Nephron progenitor cell (in vitro differentiated cells): ENCODE measurements around the gene CELF4.
"Not testable (repeated sequence)": the region's sequence is repeated elsewhere in the genome, so short reads cannot be mapped to it uniquely, and the experiment has no call there.

ENCODE experiments used
- DNase-seq: peaks from one replicate; pipeline ENCODE4 v3.0.0; 2021
- H3K27ac Mint-ChIP-seq: 2 replicates; pipeline ENCODE4 v1.8.0; 2021; ENCODE audit warnings: mild to moderate bottlenecking, moderate library complexity, mixed read lengths
- H3K27me3 Mint-ChIP-seq: 2 replicates; pipeline ENCODE4 v1.8.0; 2021; ENCODE audit warnings: mild to moderate bottlenecking, low read depth, mixed read lengths; ENCODE audit not compliant: poor library complexity
- H3K36me3 Mint-ChIP-seq: 2 replicates; pipeline ENCODE4 v1.8.0; 2021; ENCODE audit warnings: low read depth, mixed read lengths
- H3K4me1 Mint-ChIP-seq: 2 replicates; pipeline ENCODE4 v1.8.0; 2021; ENCODE audit warnings: mixed read lengths
- H3K4me3 Mint-ChIP-seq: 2 replicates; pipeline ENCODE4 v1.8.0; 2021; ENCODE audit warnings: mild to moderate bottlenecking, moderate library complexity, mixed read lengths
- H3K9me3 Mint-ChIP-seq: 2 replicates; pipeline ENCODE4 v1.8.0; 2021; ENCODE audit warnings: mild to moderate bottlenecking, moderate library complexity, mixed read lengths
- CTCF ChIP-seq: fragments of 200-600 bp; sonication (generic); IDR thresholded peaks from 2 replicates; pipeline ENCODE4 v1.5.0; 2021; ENCODE audit warnings: antibody characterized with exemption

CELF4 gene

DNA sequence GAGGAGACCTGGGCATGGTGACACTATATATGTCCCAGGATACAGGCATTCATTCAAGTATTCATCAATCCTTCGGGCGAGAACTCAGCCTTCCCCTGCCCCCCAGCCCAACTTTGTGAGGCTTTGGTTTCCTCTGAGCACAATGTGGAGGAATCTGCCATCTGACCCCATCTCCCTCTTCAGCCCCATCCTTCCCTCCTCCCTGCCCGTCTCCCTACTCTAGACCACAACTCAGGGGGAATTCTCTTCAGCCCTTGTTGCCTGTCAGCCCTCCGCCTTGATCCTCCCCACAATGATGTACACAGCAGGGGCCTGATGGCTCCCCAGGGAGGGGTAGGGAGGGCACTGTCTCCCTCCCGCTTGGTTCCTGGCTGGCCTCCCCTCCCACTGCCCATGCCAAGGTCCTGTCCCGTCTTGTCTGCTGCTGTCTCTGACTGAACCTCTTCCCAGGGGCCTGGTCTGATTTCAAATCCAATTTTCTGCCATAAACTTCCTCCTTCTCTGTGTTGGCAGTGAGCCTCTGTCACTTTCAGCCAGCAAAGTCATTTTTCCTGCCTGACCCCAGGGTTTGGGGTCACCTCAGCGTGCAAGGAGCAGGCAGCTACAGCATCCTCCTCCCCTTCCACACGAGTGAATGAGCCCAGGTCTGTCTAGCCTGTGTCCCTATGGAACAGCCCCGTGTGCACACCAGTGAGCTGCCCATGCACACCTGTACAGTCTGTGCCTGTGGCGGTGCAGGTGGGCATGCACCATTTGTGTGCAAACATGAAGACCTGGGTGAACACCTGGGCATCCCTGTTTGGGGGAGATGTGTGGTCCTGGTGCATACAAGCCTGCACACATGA, 197.3 kb downstream of the CELF4 start:
- no peaks in the 10 kb centered on the region for H3K36me3 Mint-ChIP-seq
- H3K27me3 Mint-ChIP-seq, result peaks cover 84% of the 10 kb centered on the region
- DNase-seq, result peak; percentile 17
- H3K27ac Mint-ChIP-seq, result peak overlapping the region; percentile 44
- peak overlapping the region; percentile 39 for H3K4me3 Mint-ChIP-seq
- H3K4me1 Mint-ChIP-seq, result peaks cover 30% of the 10 kb centered on the region
- H3K9me3 Mint-ChIP-seq, result no peaks in the 10 kb centered on the region
- no peak for TF ChIP-seq CTCF

GRCh38 chr18:37364237-37364636, 201.4 kb downstream of the CELF4 start:
- Mint-ChIP-seq H3K27me3 (peaks cover 94% of the 10 kb centered on the region), H3K27ac (no peak overlapping the region), H3K9me3 (no peaks in the 10 kb centered on the region), H3K36me3 (no peaks in the 10 kb centered on the region), H3K4me1 (peaks cover 37% of the 10 kb centered on the region), H3K4me3 (no peak overlapping the region)
- DNase-seq, result no peak
- TF ChIP-seq CTCF, result no peak

- peak; percentile 17 for DNase-seq
- no peak overlapping the region for H3K4me3 Mint-ChIP-seq
- no peaks in the 10 kb centered on the region for H3K36me3 Mint-ChIP-seq
- no peak for TF ChIP-seq CTCF
- H3K4me1 Mint-ChIP-seq, result peaks cover 20% of the 10 kb centered on the region
- H3K9me3 Mint-ChIP-seq, result no peaks in the 10 kb centered on the region
- H3K27ac Mint-ChIP-seq, result no peak overlapping the region
- peaks cover 86% of the 10 kb centered on the region for H3K27me3 Mint-ChIP-seq
Observed at GRCh38 chr18:37362158-37362890, 203.3 kb downstream of the CELF4 start.

GRCh38 chr18:37361335-37362157, 204.1 kb downstream of the CELF4 start:
- no peak overlapping the region for H3K4me3 Mint-ChIP-seq
- DNase-seq, result no peak

DNA sequence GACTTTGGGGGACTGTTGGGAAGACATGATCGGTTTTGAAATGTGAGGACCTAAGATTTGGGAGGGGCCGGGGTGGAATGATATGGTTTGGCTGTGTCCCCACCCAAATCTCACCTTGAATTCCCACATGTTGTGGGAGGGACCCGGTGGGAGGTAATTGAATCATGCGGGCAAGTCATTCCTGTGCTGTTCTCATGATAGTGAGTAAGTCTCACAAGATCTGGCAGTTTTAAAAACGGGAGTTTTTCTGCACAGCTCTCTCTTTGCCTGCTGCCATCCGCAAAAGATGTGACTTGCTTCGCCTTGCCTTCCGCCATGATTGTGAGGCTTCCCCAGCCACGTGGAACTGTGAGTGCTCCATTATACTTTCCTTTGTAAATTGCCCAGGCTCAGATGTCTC, 207.5 kb downstream of the CELF4 start:
- H3K27ac Mint-ChIP-seq, DNase-seq, H3K36me3 Mint-ChIP-seq, H3K4me3 Mint-ChIP-seq, H3K9me3 Mint-ChIP-seq: not testable (repeated sequence)
- Mint-ChIP-seq H3K27me3 (peaks cover 55% of the 10 kb centered on the region), H3K4me1 (peaks cover 19% of the 10 kb centered on the region)

More at GRCh38 chr18:37361335-37362157, 204.1 kb downstream of the CELF4 start:
- Mint-ChIP-seq H3K9me3 (no peaks in the 10 kb centered on the region), H3K27me3 (peaks cover 84% of the 10 kb centered on the region), H3K4me1 (peaks cover 14% of the 10 kb centered on the region), H3K27ac (no peak overlapping the region), H3K36me3 (no peaks in the 10 kb centered on the region)
- TF ChIP-seq CTCF, result no peak

- Mint-ChIP-seq H3K4me1 (peaks cover 5% of the 10 kb centered on the region), H3K27me3 (peaks cover 32% of the 10 kb centered on the region), H3K27ac (no peak overlapping the region), H3K4me3 (no peak overlapping the region), H3K36me3 (no peaks in the 10 kb centered on the region), H3K9me3 (no peaks in the 10 kb centered on the region)
- TF ChIP-seq CTCF, result no peak
- no peak for DNase-seq
Observed at GRCh38 chr18:37355772-37356171, 209.8 kb downstream of the CELF4 start.
